GM18507 (cell line): ENCODE measurements around the gene CAND1.
A peak's percentile ranks its signal among the peaks of the same experiment; 100 is the strongest.

Source experiments
- DNase-seq: peaks from one replicate; pipeline ENCODE4 v3.0.0; 2011; ENCODE audit warnings: low read depth; ENCODE audit not compliant: insufficient read length; ENCODE audit errors: extremely low spot score
- FAIRE-seq: peaks from 2 replicates; lab custom pipeline; 2011; peaks lifted over from hg19 to GRCh38; lab: Jason Lieb, UNC

CAND1 gene

DNA sequence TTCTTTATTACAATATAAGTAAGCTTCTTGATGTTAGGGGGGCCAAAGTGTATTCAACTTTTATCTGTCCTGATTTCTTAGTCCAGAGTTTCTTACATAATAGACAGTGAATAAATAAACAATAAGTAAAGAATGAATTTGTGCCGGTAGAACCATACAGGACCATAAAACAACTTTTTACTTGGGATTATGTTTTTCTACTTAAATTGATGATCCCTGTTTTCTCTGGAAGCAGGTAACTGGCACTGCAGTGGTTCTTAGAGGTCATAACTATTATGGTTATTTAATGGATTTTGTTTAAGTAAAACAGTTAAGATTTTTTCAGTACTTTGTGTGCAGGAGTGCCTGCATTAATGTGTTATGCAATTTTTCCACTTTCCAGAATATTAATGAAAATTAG is 10.5 kb downstream of the CAND1 start:
- DNase-seq (no peak), FAIRE-seq (no peak)

DNA sequence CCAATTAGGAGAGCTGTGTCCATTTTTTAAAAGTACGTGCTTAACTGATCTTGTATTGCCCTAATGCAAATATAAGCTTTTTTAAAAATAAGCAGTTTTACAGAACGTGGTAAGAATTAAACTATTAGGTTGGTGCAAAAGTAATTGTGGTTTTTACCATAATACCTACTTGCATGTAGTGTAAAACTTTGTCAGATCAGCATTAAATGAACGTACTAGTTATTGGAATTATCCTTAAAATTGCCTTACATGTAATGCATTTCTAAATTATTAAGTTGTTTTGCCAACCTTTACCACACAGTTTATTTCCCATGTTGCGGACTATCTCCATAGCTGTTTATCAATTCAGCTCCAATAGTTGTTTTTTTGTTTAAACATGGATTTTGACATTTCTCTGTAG is 10.9 kb downstream of the CAND1 start:
- FAIRE-seq = peak; percentile 21
- no peak for DNase-seq

DNA sequence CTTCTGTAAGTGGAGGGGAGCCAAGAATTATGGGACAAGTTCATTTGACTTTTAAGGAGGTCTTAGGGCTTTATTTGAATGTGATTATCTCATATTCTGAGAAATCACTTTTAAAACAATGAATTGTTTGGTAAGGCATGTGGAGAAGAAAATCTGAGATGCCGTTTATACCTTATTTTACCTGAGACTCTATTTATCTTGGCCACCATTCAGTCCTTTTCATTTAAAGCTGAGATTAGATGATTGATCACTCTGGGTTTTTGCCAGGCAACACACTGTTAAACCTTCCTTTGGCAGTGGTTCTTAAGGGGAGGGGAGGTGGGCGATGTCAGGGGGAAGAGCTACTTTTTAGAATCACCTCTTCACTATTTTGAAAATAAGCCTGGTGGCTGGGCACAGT is 11.4 kb downstream of the CAND1 start:
- DNase-seq (no peak), FAIRE-seq (no peak)

DNA sequence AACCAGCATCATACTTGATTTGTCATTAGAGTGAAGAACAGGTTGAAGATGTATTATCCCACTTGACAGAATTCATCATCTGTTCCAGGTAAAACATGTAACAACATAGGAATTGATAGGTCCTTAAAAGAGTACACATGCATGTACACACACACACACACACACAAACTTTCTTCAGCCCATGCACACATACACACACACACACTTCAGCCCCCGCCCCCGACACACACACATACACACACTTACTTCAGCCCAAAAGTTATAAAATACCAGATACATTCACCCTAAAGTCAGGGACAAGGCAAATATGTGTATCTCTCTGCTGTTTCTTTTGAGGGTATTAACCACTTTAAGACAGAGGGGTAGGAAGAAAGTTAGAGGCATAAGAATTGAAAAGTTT is 15.4 kb downstream of the CAND1 start:
- FAIRE-seq = no peak
- DNase-seq = no peak

DNA sequence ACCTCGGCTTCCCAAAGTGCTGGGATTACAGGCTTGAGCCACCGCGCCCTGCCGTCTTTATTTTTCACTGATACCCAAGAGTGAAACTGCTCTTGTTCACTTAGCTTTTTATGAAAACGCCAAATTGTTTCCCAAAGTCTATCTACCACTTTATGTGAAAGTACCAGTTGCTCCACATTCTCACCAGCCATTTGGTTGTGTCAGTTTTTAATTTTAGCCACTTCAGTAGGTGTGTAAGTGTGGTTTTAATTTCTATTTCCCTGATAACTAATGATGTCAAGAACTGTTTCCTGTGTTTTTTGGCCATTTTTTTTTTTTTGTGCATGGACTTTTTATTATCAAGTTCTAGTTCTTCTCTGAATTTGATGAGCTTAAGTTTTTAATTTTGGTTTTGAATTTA is 17.1 kb downstream of the CAND1 start:
- FAIRE-seq = no peak
- DNase-seq = no peak

DNA sequence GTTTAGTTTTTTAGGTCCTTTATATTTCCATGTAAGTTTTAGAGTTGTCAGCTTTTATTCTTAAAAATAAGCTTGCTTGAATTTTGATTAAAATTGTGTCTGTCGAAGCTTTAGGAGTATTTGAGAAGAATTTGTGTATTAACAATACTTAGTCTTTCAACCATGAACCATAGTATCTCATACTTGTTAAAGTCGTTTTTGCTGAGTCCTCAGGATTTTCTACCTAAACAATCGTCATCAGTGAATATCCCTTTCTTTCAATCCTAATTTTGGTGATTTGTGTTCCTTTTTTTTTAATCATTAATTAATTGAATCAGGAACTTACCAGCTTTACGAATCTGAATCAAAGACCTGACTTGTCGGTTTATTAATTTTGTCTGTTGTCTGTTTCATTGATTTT is 18.2 kb downstream of the CAND1 start:
- FAIRE-seq = no peak
- no peak for DNase-seq

DNA sequence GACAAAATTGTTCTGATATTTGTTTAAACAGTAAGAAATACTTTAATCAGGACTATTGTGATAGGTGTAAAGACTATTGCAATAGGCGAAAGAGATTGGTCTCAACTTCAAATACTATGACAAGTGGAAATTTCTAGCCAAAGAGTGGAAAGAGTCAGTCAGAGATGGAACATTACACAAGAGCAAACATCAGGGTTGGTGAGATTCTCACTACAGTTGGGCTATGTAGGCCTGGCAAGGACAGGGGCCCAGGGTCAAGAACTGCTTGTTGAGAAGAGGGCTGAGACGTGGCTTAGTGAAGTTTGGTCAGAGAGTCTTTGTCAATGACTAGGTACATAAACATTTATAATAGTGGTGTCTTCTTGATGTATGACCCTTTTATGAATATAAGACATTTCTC is 19.4 kb downstream of the CAND1 start:
- FAIRE-seq = no peak
- DNase-seq = no peak

DNA sequence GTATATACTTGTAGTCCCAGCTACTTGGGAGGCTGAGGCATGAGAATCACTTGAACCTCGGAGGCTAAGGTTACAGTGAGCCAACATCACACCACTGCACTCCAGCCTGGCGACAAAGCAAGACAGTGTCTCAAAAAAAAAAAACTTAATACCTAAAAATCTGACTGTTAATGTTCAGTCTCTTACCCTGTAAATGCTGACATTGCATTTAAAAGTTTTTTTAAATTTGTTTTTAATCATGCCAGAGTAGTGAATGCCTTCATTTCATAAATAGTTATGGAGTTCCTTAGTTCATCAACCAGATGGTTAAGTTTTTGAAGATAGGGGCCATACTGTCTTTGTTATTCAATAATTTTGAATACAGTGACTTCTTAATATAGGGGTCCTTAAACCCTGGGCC is 21.2 kb downstream of the CAND1 start:
- no peak for FAIRE-seq
- no peak for DNase-seq

DNA sequence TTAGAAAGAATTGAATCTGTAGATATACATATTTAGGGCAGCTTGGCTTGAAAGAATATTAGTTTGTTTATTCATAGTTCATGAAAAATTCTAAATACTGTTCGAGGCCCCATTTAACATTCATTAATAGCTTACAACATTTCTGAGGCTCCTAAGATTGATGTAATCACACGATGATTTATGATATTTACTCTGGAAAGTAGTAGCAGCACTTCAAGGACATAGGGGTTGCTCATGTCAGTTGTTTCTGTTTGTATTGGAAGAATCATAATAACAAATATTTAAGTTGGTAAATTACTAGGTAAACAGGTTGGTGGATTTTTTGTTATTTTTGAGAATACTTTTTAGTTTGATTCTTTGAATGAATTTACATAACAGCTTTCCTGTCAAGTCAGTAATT is 30.4 kb downstream of the CAND1 start:
- DNase-seq (no peak), FAIRE-seq (no peak)

DNA sequence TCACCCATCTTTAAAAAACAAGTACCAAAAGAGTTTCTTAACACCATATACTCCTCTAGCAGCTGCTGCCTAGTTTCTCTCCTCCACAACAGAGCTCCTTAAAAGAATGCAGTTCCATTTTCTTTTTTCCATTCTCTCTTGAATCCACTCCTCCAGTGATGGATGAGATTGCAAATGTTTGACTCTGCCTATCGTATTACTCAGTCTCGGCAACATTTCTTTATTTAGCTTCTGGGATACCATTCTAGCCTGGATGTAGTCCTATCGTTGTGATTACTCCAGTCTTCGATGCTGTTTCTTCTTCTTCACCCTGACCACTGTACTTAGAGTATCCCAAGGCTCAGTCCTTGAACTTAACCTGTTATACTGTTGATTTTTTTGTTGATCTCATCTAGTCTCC is 30.8 kb downstream of the CAND1 start:
- DNase-seq (no peak), FAIRE-seq (no peak)

DNA sequence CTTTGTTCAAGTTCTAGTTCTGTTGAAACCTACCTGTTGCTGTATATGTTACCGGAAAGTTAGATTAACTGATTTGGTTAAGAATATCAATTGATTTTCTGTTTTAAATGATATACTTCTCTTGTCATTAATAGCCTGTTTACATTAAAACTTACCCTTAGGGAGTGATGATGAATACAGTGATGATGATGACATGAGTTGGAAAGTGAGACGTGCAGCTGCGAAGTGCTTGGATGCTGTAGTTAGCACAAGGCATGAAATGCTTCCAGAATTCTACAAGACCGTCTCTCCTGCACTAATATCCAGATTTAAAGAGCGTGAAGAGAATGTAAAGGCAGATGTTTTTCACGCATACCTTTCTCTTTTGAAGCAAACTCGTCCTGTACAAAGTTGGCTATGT is 33.0 kb downstream of the CAND1 start:
- DNase-seq (no peak), FAIRE-seq (no peak)

DNA sequence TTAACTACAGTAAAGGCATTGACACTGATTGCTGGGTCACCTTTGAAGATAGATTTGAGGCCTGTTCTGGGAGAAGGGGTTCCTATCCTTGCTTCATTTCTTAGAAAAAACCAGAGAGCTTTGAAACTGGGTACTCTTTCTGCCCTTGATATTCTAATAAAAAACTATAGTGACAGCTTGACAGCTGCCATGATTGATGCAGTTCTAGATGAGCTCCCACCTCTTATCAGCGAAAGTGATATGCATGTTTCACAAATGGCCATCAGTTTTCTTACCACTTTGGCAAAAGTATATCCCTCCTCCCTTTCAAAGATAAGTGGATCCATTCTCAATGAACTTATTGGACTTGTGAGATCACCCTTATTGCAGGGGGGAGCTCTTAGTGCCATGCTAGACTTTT is 36.4 kb downstream of the CAND1 start:
- DNase-seq = no peak

DNA sequence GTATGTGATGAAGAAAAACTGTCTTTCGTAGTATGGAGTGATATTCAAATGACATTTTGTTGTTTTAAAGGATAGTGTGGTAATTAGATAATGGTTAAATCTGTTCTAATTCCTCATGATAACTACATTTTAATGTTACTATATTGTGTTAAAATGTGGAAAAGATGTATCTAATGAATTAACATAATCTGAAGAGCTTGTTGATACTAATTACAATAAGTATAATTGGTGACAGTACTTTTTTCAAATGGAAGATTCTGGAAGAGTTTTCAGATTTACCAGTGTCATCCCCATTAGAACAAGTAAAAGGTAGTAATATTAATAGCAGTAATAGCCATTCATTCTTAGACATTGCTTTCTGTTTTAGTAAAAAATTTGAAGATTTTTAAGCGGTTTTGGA is 37.6 kb downstream of the CAND1 start:
- DNase-seq (no peak), FAIRE-seq (no peak)

More for the DNA sequence above, 36.4 kb downstream of the CAND1 start:
- no peak for FAIRE-seq

DNA sequence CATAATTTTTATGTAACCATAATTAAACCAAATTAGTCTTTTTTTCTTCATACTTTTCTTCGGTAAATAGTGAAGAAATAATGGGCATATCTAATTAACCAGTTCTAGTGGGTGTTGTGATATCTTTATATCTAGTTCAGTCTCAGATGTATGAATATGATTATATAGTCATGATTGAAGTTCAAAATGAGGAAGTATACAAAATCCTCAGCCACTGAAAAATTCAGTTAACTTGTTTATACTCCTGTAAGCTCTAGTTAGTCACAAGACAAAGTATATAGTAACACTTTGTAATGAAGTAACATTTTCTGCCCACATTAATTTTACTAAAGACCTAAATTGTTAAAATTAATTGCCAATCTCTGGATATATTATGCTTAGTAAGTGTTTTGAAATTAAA is 46.5 kb downstream of the CAND1 start:
- FAIRE-seq = no peak
- DNase-seq = no peak

DNA sequence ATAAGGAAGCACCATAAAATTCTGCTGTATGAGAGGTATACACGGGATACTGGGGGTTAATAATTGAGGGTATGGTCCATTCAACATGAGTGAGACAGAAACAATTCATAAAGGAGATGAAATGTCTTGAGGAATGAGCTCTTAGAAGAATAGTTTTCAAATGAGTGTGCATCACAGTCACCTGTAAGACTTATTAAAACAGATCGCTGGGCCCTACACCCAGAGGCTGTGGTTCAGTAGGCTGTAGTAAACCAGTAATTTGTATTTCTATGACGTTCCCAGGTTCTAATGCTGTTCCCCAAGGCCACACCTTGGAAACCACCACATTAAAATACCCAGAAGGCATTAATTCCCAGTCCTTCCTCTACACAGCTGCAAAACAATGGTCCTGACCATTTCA is 49.6 kb downstream of the CAND1 start:
- DNase-seq (no peak), FAIRE-seq (no peak)

DNA sequence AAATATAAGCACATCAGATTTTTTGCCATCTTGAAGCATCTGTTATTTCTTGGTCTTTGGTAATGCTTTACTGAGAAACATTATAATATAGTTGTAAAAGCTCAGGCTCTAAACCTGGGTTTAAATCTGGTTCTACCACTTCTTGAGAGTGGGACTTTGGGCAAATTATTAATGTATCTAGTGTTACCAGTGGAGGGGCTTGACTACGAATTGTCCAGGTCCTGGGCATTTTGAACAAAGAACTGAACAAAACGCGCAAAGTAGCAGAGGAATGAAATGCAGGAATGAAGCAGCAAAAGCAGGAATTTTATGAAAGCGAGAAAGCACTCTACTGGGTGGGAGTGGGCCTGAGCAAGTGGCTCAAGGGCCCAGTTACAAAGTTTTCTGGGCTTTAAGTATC is 50.8 kb downstream of the CAND1 start:
- DNase-seq = no peak
- no peak for FAIRE-seq

DNA sequence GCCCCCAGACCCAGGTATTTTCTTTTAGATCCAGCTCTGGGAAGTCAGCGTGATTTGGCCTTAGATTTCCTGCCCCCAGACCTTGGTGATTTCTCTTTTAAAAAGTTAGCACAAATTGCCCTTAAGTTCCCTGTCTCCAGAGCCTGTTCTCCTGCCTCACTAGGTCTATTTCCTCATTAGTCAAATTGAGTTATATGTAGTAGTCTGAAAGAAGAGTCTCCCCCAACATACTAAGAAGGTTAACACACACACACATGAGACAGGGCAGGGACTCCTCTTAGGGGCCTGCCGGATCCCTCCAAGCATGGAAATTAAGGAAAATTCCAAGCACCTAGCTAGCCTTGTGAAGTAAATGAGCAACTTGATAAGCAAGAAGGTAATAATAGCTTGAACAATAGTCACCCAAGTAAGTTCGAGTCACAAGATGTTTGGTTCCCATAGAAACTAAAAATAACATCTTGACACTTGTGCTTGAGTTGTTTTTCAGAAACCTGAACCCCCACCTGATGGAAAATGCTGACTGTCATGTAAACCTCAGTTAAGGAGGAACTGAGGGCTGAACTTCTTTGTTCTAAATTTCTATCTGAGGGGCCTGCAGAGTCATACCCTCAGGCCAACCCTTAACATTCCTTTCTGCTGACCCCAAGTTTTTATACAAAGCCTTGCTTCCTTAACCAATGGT is 51.6 kb downstream of the CAND1 start:
- no peak for DNase-seq
- no peak for FAIRE-seq

DNA sequence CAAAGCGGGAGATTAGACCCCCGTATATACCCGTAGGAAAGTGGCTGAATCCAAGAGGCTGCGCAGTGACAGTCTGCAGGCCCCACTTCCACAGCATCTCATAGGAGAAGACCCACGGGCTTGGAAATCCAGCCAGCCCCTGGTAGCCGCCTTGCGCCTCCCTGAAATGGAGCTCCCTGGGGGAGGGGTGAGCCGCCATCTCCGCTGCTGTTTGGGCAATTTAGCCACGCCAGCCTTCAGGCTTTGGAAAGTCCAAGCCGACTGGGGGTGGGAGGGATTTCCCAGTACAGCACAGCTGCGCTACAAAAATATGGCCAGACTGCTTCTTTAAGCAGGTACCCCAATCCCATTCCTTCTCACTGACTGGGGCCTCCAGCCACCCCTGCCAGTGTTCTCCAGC is 53.4 kb downstream of the CAND1 start:
- FAIRE-seq = no peak

DNA sequence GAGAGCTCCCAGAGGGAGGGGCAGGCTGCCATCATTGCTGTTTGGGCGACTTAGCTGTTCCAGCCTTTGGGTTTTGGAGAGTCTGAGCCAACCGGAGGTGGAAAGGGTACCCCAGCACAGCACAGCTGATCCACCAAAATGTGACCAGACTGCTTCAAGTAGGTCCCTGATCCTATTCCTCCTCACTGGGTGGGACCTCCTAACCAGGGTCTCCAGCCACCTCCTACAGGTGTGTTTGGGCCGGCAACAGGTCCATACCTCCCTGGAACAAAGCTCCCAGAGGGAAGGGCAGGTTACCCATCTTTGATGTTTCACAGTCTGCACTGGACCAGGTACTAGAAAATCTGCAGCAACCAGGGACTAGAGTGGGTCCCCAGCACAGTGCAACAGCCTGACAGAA is 53.8 kb downstream of the CAND1 start:
- FAIRE-seq (no peak), DNase-seq (no peak)

More for the DNA sequence above, 53.4 kb downstream of the CAND1 start:
- no peak for DNase-seq

DNA sequence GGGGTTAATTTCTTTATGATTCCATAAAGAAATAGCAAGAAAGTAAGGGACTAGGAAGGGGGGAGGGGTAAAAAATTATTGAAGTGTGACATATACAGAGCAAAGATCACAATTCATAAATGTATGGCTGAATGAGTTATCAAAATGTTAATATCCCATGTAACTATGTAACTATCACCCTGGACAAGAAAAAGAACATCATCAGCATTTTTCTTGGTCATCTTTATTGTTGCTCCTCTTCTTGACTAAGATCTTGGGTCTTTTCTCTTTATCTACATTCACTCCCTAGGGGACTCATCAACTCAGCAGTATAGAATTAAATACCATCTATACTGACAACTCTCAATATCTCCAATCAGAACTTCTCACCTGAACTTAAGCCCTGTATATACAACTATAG is 57.5 kb downstream of the CAND1 start:
- DNase-seq (no peak), FAIRE-seq (no peak)

DNA sequence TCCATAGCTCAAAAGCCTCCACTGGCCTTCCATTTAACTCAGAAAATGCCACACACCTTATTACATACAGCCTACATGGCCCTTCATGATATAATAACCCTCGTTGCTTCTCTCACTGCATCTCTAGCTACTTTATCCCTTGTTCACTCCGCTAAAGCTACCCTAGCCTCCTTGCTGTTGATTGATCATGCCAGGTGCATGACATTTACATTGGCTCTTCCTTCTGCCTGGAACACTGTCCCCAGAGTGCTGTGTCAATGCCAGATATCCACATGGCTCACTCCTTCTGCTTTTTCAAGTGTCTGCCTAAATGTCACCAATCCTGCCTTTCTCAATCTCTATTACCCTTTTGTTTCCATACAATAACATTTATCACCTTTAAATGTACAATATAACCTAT is 58.3 kb downstream of the CAND1 start:
- DNase-seq (no peak), FAIRE-seq (no peak)

DNA sequence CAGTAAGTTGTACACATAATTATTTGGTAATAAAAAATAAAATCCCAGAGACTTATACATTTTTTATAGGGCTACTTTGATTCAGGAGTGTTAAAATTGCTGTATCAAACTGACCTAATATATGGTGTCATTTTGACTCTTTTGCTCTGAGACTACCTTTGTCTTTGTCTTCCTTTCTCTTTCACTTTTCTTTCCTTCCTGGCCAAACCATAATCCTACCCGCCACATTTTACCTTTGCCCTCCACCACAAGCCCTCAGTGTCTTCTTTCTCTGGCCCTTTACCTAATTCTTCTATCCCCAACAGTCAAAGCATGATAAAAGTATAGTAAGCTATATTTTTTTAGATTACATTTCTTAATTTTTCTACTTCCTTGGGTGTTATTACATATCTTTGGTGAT is 62.0 kb downstream of the CAND1 start:
- DNase-seq (no peak), FAIRE-seq (no peak)
